Osteoblast (primary cell): Measurements from ENCODE around the gene DLG1. TPM values are rescaled to one million over a fixed set of nuclear protein-coding genes. Genes with fewer than 3 reads are reported as not detected.

Source experiments
- DNase-seq: peaks from one replicate; pipeline ENCODE4 v3.0.0; 2011; ENCODE audit warnings: low spot score, mixed read lengths; ENCODE audit not compliant: insufficient read length; ENCODE audit errors: missing footprints
- H2AFZ ChIP-seq: 2 replicates; pipeline ENCODE4 v1.6.0; 2011; ENCODE audit warnings: mild to moderate bottlenecking, low read length
- H3K27ac ChIP-seq: 2 replicates; pipeline ENCODE4 v1.5.1; 2011; ENCODE audit warnings: mild to moderate bottlenecking, low read depth, low read length, moderate library complexity
- H3K27me3 ChIP-seq: 2 replicates; pipeline ENCODE4 v1.6.0; 2012; ENCODE audit warnings: mild to moderate bottlenecking, control low read depth, inconsistent platforms, low read length, moderate library complexity; ENCODE audit not compliant: insufficient read depth
- H3K36me3 ChIP-seq: 2 replicates; pipeline ENCODE4 v1.5.1; 2011; ENCODE audit warnings: mild to moderate bottlenecking, low read length, control low read depth, moderate library complexity; ENCODE audit not compliant: insufficient read depth
- H3K4me1 ChIP-seq: 2 replicates; pipeline ENCODE4 v1.5.1; 2011; ENCODE audit warnings: mild to moderate bottlenecking, low read length, control low read depth, moderate library complexity; ENCODE audit not compliant: insufficient read depth
- H3K4me2 ChIP-seq: 2 replicates; pipeline ENCODE4 v1.6.0; 2011; ENCODE audit warnings: mild to moderate bottlenecking, low read length; ENCODE audit not compliant: insufficient read depth
- H3K4me3 ChIP-seq: fragments of 200-600 bp; sonication (generic); 3 replicates; pipeline ENCODE4 v1.5.1; 2012; ENCODE audit warnings: mild to moderate bottlenecking, low read length, inconsistent platforms; ENCODE audit not compliant: insufficient read depth
- H3K79me2 ChIP-seq: 2 replicates; pipeline ENCODE4 v1.6.0; 2012; ENCODE audit warnings: mild to moderate bottlenecking, low read length, control low read depth, inconsistent platforms; ENCODE audit not compliant: insufficient read depth
- H3K9me3 ChIP-seq: 2 replicates; pipeline ENCODE4 v1.5.1; 2011; ENCODE audit warnings: low read depth, low read length, control low read depth
- H4K20me1 ChIP-seq: 2 replicates; pipeline ENCODE4 v1.6.0; 2012; ENCODE audit warnings: mild to moderate bottlenecking, low read length, control low read depth; ENCODE audit not compliant: insufficient read depth
- CTCF ChIP-seq: IDR thresholded peaks from 2 replicates; pipeline ENCODE4 v1.5.1; 2011; ENCODE audit warnings: mild to moderate bottlenecking, low read depth, low read length, moderate library complexity; ENCODE audit errors: extremely low read depth
- total RNA-seq: library from RNA; depleted of rRNA; stranded (reverse); fragments of >200 nt; gene quantifications from 2 replicates; pipeline ENCODE4 v1.2.3, GENCODE V29; 2012

DLG1 gene
- total RNA-seq, 1 donor: 79.3 TPM

GRCh38 chr3:197023998-197024651 lies 274.3 kb downstream of the DLG1 start:
- Histone ChIP-seq H3K27me3 (peaks cover 38% of the 10 kb centered on the region), H4K20me1 (no peaks in the 10 kb centered on the region), H3K27ac (no peak overlapping the region), H3K4me2 (peak overlapping the region; percentile 67), H3K4me3 (no peak overlapping the region), H3K4me1 (peaks cover 2% of the 10 kb centered on the region), H2AFZ (no peak overlapping the region), H3K36me3 (no peaks in the 10 kb centered on the region), H3K9me3 (no peaks in the 10 kb centered on the region), H3K79me2 (no peaks in the 10 kb centered on the region)
- no peak for TF ChIP-seq CTCF
- peak; percentile 83 for DNase-seq

- H3K79me2 ChIP-seq: no peaks in the 10 kb centered on the region
- H2AFZ ChIP-seq: peak overlapping the region; percentile 6
- H3K9me3 ChIP-seq: no peaks in the 10 kb centered on the region
- H3K4me1 ChIP-seq: no peaks in the 10 kb centered on the region
- H4K20me1 ChIP-seq: no peaks in the 10 kb centered on the region
- TF ChIP-seq CTCF: no peak
- H3K4me3 ChIP-seq: peak overlapping the region; percentile 37
- H3K4me2 ChIP-seq: peak overlapping the region; percentile 67
- H3K27me3 ChIP-seq: peaks cover 41% of the 10 kb centered on the region
- no peak overlapping the region for H3K27ac ChIP-seq
- peak; percentile 83 for DNase-seq
- H3K36me3 ChIP-seq: no peaks in the 10 kb centered on the region
These were observed 275.0 kb downstream of the DLG1 start for GRCh38 chr3:197023241-197023997.

- DNase-seq: peak; percentile 61
- no peak overlapping the region for H2AFZ ChIP-seq
- no peaks in the 10 kb centered on the region for H3K79me2 ChIP-seq
- no peaks in the 10 kb centered on the region for H3K36me3 ChIP-seq
- no peak overlapping the region for H3K4me3 ChIP-seq
- peak overlapping the region; percentile 67 for H3K4me2 ChIP-seq
- peaks cover 41% of the 10 kb centered on the region for H3K27me3 ChIP-seq
- H3K27ac ChIP-seq: no peak overlapping the region
- H4K20me1 ChIP-seq: no peaks in the 10 kb centered on the region
- H3K9me3 ChIP-seq: no peaks in the 10 kb centered on the region
- TF ChIP-seq CTCF: no peak
- H3K4me1 ChIP-seq: no peaks in the 10 kb centered on the region
These were observed 275.8 kb downstream of the DLG1 start for GRCh38 chr3:197022405-197023231.
